H1 (cell line): ENCODE results near the gene ANKUB1. TPM values are rescaled to one million over a fixed set of nuclear protein-coding genes. Genes with fewer than 3 reads are reported as not detected.

Experiments
- CTCF ChIA-PET: fragments of 300-600 bp; sonication (Branson Sonifier 250); formaldehyde crosslinking; loops from one replicate; lab custom pipeline; 2021; ENCODE audit not compliant: partially characterized antibody; lab: Charles Lee
- POLR2A ChIA-PET: fragments of 300-600 bp; sonication (Branson Sonifier 250); formaldehyde crosslinking; loops from one replicate; lab custom pipeline; 2021; ENCODE audit warnings: inconsistent platforms; ENCODE audit not compliant: partially characterized antibody; lab: Charles Lee
- DNase-seq, 2 experiments: peaks; one replicate each; pipeline versions ENCODE4 v3.0.0 to v3.0.0-alpha.2; 2010 to 2022; ENCODE audit warnings: low spot score in 2 of 2, low read depth in 1 of 2, mixed read lengths in 1 of 2
- FAIRE-seq: peaks from 2 replicates; lab custom pipeline; 2011; peaks lifted over from hg19 to GRCh38; lab: Jason Lieb, UNC
- H2AFZ ChIP-seq: 2 replicates; pipeline ENCODE4 v1.8.1; 2012; ENCODE audit warnings: low read length, inconsistent platforms
- H2AK5ac ChIP-seq: 2 replicates; pipeline ENCODE4 v1.6.1; 2013; ENCODE audit warnings: low read depth, low read length
- H2BK120ac ChIP-seq: replicated peaks from 2 replicates; pipeline ENCODE3; 2013; ENCODE audit warnings: low read depth, low read length, inconsistent platforms
- H2BK12ac ChIP-seq: 2 replicates; pipeline ENCODE4 v1.6.1; 2013; ENCODE audit warnings: low read depth, low read length
- H2BK15ac ChIP-seq: 2 replicates; pipeline ENCODE4 v1.6.1; 2013; ENCODE audit warnings: low read length
- H2BK20ac ChIP-seq: 2 replicates; pipeline ENCODE4 v1.6.1; 2013; ENCODE audit warnings: low read length
- H2BK5ac ChIP-seq: 2 replicates; pipeline ENCODE4 v1.6.1; 2013; ENCODE audit warnings: low read depth, low read length
- H3K14ac ChIP-seq: 2 replicates; pipeline ENCODE4 v1.6.1; 2013; ENCODE audit warnings: inconsistent platforms; ENCODE audit not compliant: insufficient read length
- H3K18ac ChIP-seq: 2 replicates; pipeline ENCODE4 v1.6.1; 2013; ENCODE audit warnings: low read length; ENCODE audit errors: extremely low read depth
- H3K23ac ChIP-seq: 2 replicates; pipeline ENCODE4 v1.6.1; 2013; ENCODE audit warnings: inconsistent platforms; ENCODE audit not compliant: insufficient read length
- H3K23me2 ChIP-seq: 2 replicates; pipeline ENCODE4 v1.6.1; 2013; ENCODE audit warnings: low read depth, low read length
- H3K27ac ChIP-seq: 2 replicates; pipeline ENCODE4 v1.6.1; 2011; ENCODE audit warnings: low read depth, low read length, inconsistent platforms
- H3K27me3 ChIP-seq, 4 experiments: replicated peaks in 1 of 4; 1 replicate in 1 of 4; 2 replicates in 3 of 4; pipeline versions ENCODE4 v1.6.1 to v1.8.1; 2011 to 2013; ENCODE audit warnings: low read length in 3 of 4, mild to moderate bottlenecking in 3 of 4, inconsistent platforms in 2 of 4, mixed read lengths in 2 of 4, moderate library complexity in 1 of 4; ENCODE audit not compliant: control insufficient read depth in 3 of 4, insufficient read depth in 3 of 4; ENCODE audit errors: extremely low read depth in 1 of 4
- H3K36me3 ChIP-seq, 4 experiments: 2 replicates each; pipeline versions ENCODE4 v1.6.1 to v1.8.1; 2011 to 2013; ENCODE audit warnings: mild to moderate bottlenecking in 4 of 4, low read length in 3 of 4, moderate library complexity in 2 of 4, control low read depth in 1 of 4, inconsistent platforms in 1 of 4; ENCODE audit not compliant: insufficient read depth in 4 of 4, control insufficient read depth in 2 of 4
- H3K4ac ChIP-seq: replicated peaks from 2 replicates; pipeline ENCODE3; 2013; ENCODE audit warnings: low read length, low read depth, mixed read lengths, inconsistent platforms; ENCODE audit not compliant: insufficient read length
- H3K4me1 ChIP-seq, 4 experiments: replicated peaks in 1 of 4; 1 replicate in 1 of 4; 2 replicates in 3 of 4; pipeline versions ENCODE4 v1.6.1 to v1.8.1; 2011 to 2013; ENCODE audit warnings: low read length in 3 of 4, inconsistent platforms in 2 of 4, mixed read lengths in 1 of 4; ENCODE audit not compliant: insufficient read depth in 4 of 4, control insufficient read depth in 3 of 4
- H3K4me2 ChIP-seq, 2 experiments: 2 replicates each; pipeline versions ENCODE4 v1.6.1 to v1.8.1; 2011 to 2013; ENCODE audit warnings: low read depth in 2 of 2, low read length in 2 of 2, control low read depth in 1 of 2, inconsistent platforms in 1 of 2, mild to moderate bottlenecking in 1 of 2; ENCODE audit not compliant: insufficient read depth in 1 of 2
- H3K4me3 ChIP-seq, 4 experiments: fragments of 200-600, 300-600 bp in 1 of 4; sonication (generic), shearing (Covaris generic), sonication (Bioruptor Twin) in 1 of 4; 2 replicates each; pipeline versions ENCODE4 v1.5.1 to v1.8.1; 2011 to 2016; ENCODE audit warnings: low read length in 4 of 4, low read depth in 3 of 4, control low read depth in 2 of 4, inconsistent platforms in 2 of 4, mild to moderate bottlenecking in 2 of 4, mixed read lengths in 1 of 4, moderate library complexity in 1 of 4; ENCODE audit not compliant: insufficient read depth in 2 of 4; ENCODE audit errors: extremely low read depth in 1 of 4
- H3K56ac ChIP-seq: replicated peaks from 2 replicates; pipeline ENCODE3; 2013; ENCODE audit warnings: low read depth, mild to moderate bottlenecking, mixed read lengths, low read length, inconsistent platforms; ENCODE audit not compliant: insufficient read length
- H3K79me1 ChIP-seq: 2 replicates; pipeline ENCODE4 v1.6.1; 2013; ENCODE audit warnings: low read depth, low read length, control low read depth
- H3K79me2 ChIP-seq, 2 experiments: 2 replicates each; pipeline versions ENCODE4 v1.6.1 to v1.8.1; 2012 to 2013; ENCODE audit warnings: low read length in 2 of 2, mild to moderate bottlenecking in 2 of 2, inconsistent platforms in 1 of 2; ENCODE audit not compliant: insufficient read depth in 2 of 2, control insufficient read depth in 1 of 2
- H3K9ac ChIP-seq, 4 experiments: replicated peaks in 1 of 4; 1 replicate in 1 of 4; 2 replicates in 3 of 4; pipeline versions ENCODE4 v1.6.1 to v1.8.1; 2011 to 2013; ENCODE audit warnings: low read depth in 3 of 4, low read length in 3 of 4, control low read depth in 2 of 4, mild to moderate bottlenecking in 2 of 4, moderate library complexity in 2 of 4, inconsistent platforms in 1 of 4; ENCODE audit errors: extremely low read depth in 1 of 4
- H3K9me3 ChIP-seq, 2 experiments: 2 replicates each; pipeline versions ENCODE4 v1.6.1 to v1.8.1; 2012 to 2013; ENCODE audit warnings: mild to moderate bottlenecking in 2 of 2, moderate library complexity in 2 of 2, control low read depth in 1 of 2, inconsistent platforms in 1 of 2, low read depth in 1 of 2, low read length in 1 of 2, mixed read lengths in 1 of 2; ENCODE audit not compliant: insufficient read depth in 2 of 2
- H4K20me1 ChIP-seq, 2 experiments: replicated peaks in 1 of 2; 2 replicates each; pipeline versions ENCODE3 to v1.8.1; 2011 to 2013; ENCODE audit warnings: inconsistent platforms in 2 of 2, low read length in 2 of 2, mild to moderate bottlenecking in 1 of 2; ENCODE audit not compliant: insufficient read depth in 2 of 2, control insufficient read depth in 1 of 2
- H4K5ac ChIP-seq: 2 replicates; pipeline ENCODE4 v1.6.1; 2013; ENCODE audit warnings: low read length, low read depth, mixed read lengths, inconsistent platforms; ENCODE audit not compliant: insufficient read length
- H4K8ac ChIP-seq: 2 replicates; pipeline ENCODE4 v1.8.0; 2013; ENCODE audit warnings: mild to moderate bottlenecking, moderate library complexity, low read length, inconsistent platforms; ENCODE audit not compliant: insufficient read depth; ENCODE audit errors: extremely low read depth
- H4K91ac ChIP-seq: replicated peaks from 2 replicates; pipeline ENCODE3; 2013; ENCODE audit warnings: low read length, mixed read lengths, inconsistent platforms; ENCODE audit not compliant: insufficient read length
- ATF3 ChIP-seq: IDR thresholded peaks from 2 replicates; pipeline ENCODE4 v1.6.1; 2011; ENCODE audit warnings: low read depth, mild to moderate bottlenecking, low read length; ENCODE audit not compliant: insufficient read depth
- BCL11A ChIP-seq, 2 experiments: IDR thresholded peaks; one replicate each; pipeline ENCODE4 v1.6.1; 2011; ENCODE audit warnings: low read depth in 2 of 2, low read length in 2 of 2, mild to moderate bottlenecking in 2 of 2
- BRCA1 ChIP-seq: IDR thresholded peaks from 2 replicates; pipeline ENCODE4 v1.6.1; 2012; ENCODE audit warnings: low read depth, low read length, improper control_type of control experiment
- CBX8 ChIP-seq: fragments of 300-800, 300-1000 bp; sonication (generic); IDR thresholded peaks from 2 replicates; pipeline ENCODE4 v1.7.1; 2016; ENCODE audit warnings: low read depth, low read length, borderline replicate concordance
- CHD1 ChIP-seq: IDR thresholded peaks from 2 replicates; pipeline ENCODE4 v1.6.1; 2012; ENCODE audit warnings: low read depth, low read length, improper control_type of control experiment
- CREB1 ChIP-seq: IDR thresholded peaks from 2 replicates; pipeline ENCODE4 v1.6.1; 2012; ENCODE audit warnings: inconsistent platforms
- CTBP2 ChIP-seq: IDR thresholded peaks from 2 replicates; pipeline ENCODE4 v1.7.0; 2011; ENCODE audit warnings: borderline replicate concordance, mild to moderate bottlenecking, moderate library complexity, mixed read lengths, low read length; ENCODE audit not compliant: insufficient read depth, insufficient read length
- FOSL1 ChIP-seq: IDR thresholded peaks from 2 replicates; pipeline ENCODE4 v1.6.1; 2011; ENCODE audit warnings: mild to moderate bottlenecking, low read depth, low read length, moderate library complexity; ENCODE audit not compliant: insufficient read depth
- HDAC6 ChIP-seq: IDR thresholded peaks from one replicate; pipeline ENCODE4 v1.7.1; 2012; ENCODE audit warnings: low read depth, mild to moderate bottlenecking, inconsistent platforms, low read length, moderate library complexity
- KDM5A ChIP-seq: fragments of 200-600 bp; IDR thresholded peaks from 2 replicates; pipeline ENCODE4 v1.7.1; 2012; ENCODE audit warnings: mild to moderate bottlenecking, low read length, inconsistent platforms, mixed read lengths
- NANOG ChIP-seq: IDR thresholded peaks from 2 replicates; pipeline ENCODE4 v1.6.1; 2011; ENCODE audit warnings: low read length, low read depth, mild to moderate bottlenecking, inconsistent platforms; ENCODE audit not compliant: insufficient read depth, poor library complexity, severe bottlenecking
- SIN3A ChIP-seq, 2 experiments: IDR thresholded peaks in 1 of 2; conservative IDR thresholded peaks in 1 of 2; 2 replicates each; pipeline ENCODE4 v1.6.1; 2011 to 2012; ENCODE audit warnings: low read length in 2 of 2, improper control_type of control experiment in 1 of 2, low read depth in 1 of 2, mild to moderate bottlenecking in 1 of 2
- SP1 ChIP-seq: IDR thresholded peaks from 2 replicates; pipeline ENCODE4 v1.6.1; 2011; ENCODE audit warnings: low read depth, low read length
- TBP ChIP-seq: IDR thresholded peaks from 2 replicates; pipeline ENCODE4 v1.6.1; 2011; ENCODE audit warnings: low read depth, low read length, improper control_type of control experiment
- polyA plus RNA-seq, 7 experiments: library from polyadenylated mRNA; depleted of rRNA in 3 of 7; stranded (reverse) in 5 of 7; unstranded in 2 of 7; fragments of >200 nt in 5 of 7; fragments of 200-250 nt in 2 of 7; gene quantifications; 1 replicate in 5 of 7; 2 replicates in 1 of 7; 4 replicates in 1 of 7; pipeline versions ENCODE4 v1.2.1 to v1.2.3, GENCODE V29; 2011 to 2013; ENCODE audit warnings: missing spikeins in 2 of 7, mixed read lengths in 2 of 7
- total RNA-seq: library from RNA; stranded (reverse); fragmentation: NEBNext Ultra II Directional; extraction: Animal tissue kit (Norgen Biotek cat#: 25700); gene quantifications from 2 replicates; pipeline ENCODE4 v1.2.1, GENCODE V29; 2021

ANKUB1 gene
- total and polyA plus RNA-seq, 2 of the 8 experiments (the other 6 are each of a cell fraction or from before 2014, with no cell fraction given), result not detected

- Histone ChIP-seq H3K27ac (no peak overlapping the region), H4K20me1 (no peaks in the 10 kb centered on the region), H4K5ac (no peak overlapping the region), H3K4me1 (no peaks in the 10 kb centered on the region), H2BK120ac (no peak overlapping the region), H3K18ac (no peak overlapping the region), H3K4me3 (no peak overlapping the region), H3K79me2 (no peaks in the 10 kb centered on the region), H3K9ac (no peak overlapping the region), H4K8ac (no peak overlapping the region), H3K27me3 (no peaks in the 10 kb centered on the region), H2AK5ac (no peak overlapping the region), H2BK20ac (no peak overlapping the region), H2BK5ac (no peak overlapping the region), H3K56ac (no peak overlapping the region), H3K23me2 (no peaks in the 10 kb centered on the region), H2BK15ac (no peak overlapping the region), H2AFZ (no peak overlapping the region), H3K79me1 (no peaks in the 10 kb centered on the region), H4K91ac (no peak overlapping the region), H3K9me3 (no peaks in the 10 kb centered on the region), H3K36me3 (no peaks in the 10 kb centered on the region; a peak in 1 of 8 replicates), H3K4ac (no peak overlapping the region), H3K4me2 (no peak overlapping the region), H2BK12ac (no peak overlapping the region), H3K14ac (no peak overlapping the region), H3K23ac (no peak overlapping the region)
- FAIRE-seq, result no peak
- TF ChIP-seq CHD1, result no peak
- TF ChIP-seq CREB1, result no peak
- no peak for TF ChIP-seq BCL11A (IDR thresholded peaks at IDR 0.05; ENCODE audit: low read depth in 2 of 2, low read length in 2 of 2)
- TF ChIP-seq NANOG, result no peak
- no peak for TF ChIP-seq KDM5A
- TF ChIP-seq SIN3A (conservative IDR thresholded peaks at IDR 0.05 in 1 of 2, IDR thresholded peaks at IDR 0.05 in 1 of 2; ENCODE audit: low read depth in 1 of 2, low read length in 2 of 2), result no peak
- TF ChIP-seq CTBP2, result no peak
- no peak for TF ChIP-seq SP1
- TF ChIP-seq TBP, result no peak
- TF ChIP-seq FOSL1, result no peak
- no peak for TF ChIP-seq ATF3
- TF ChIP-seq CBX8, result no peak
- no peak for TF ChIP-seq BRCA1
- no peak for TF ChIP-seq HDAC6
- CTCF ChIA-PET, result interaction anchor here (0.8 to 3.8 kb wide), 3 partner anchors 12 to 271 kb away, joined by 3 to 47 read pairs (median 8); no protein-coding TSS in a partner anchor
- DNase-seq, result no peak
- POLR2A ChIA-PET, result no interaction called here
These were observed 8.8 kb downstream of the ANKUB1 start for GRCh38 chr3:149783576-149783975.
